MCF 10A (cell line): ENCODE measurements around the gene TMEM217. TPM values are rescaled to one million over a fixed set of nuclear protein-coding genes. Genes with fewer than 3 reads are reported as not detected.
"Not testable (repeated sequence)": the region's sequence is repeated elsewhere in the genome, so short reads cannot be mapped to it uniquely, and the experiment has no call there.

ENCODE experiments used
- BruUV-seq: library from RNA; stranded (reverse); fragments of 400-500 nt; replicated peaks from 2 replicates; lab custom pipeline; 2021; lab: Mats Ljungman, UMichigan
- CTCF ChIA-PET: fragments of 300-600 bp; sonication (Branson Sonifier 250); formaldehyde crosslinking; extraction: SDS; loops from one replicate; lab custom pipeline; 2021; ENCODE audit warnings: antibody characterized with exemption, inconsistent platforms; lab: Yijun Ruan, JAX
- POLR2A ChIA-PET: fragments of 300-600, 350-650 bp; sonication (Branson Sonifier 250); formaldehyde crosslinking; extraction: SDS; loops from one replicate; lab custom pipeline; 2020; ENCODE audit warnings: antibody characterized with exemption, inconsistent platforms; lab: Yijun Ruan, JAX
- DNase-seq: peaks from one replicate; pipeline ENCODE4 v3.0.0-alpha.2; 2018; ENCODE audit not compliant: unreplicated experiment
- H3K27ac Mint-ChIP-seq: one replicate; pipeline ENCODE4 v1.8.0; 2022; ENCODE audit warnings: mild to moderate bottlenecking, low read depth, mixed read lengths; ENCODE audit not compliant: unreplicated experiment
- H3K27me3 Mint-ChIP-seq: one replicate; pipeline ENCODE4 v1.8.0; 2022; ENCODE audit warnings: mixed read lengths; ENCODE audit not compliant: insufficient read depth, unreplicated experiment
- H3K36me3 Mint-ChIP-seq: one replicate; pipeline ENCODE4 v1.8.0; 2022; ENCODE audit warnings: mild to moderate bottlenecking, moderate library complexity, mixed read lengths; ENCODE audit not compliant: insufficient read depth, unreplicated experiment
- H3K4me1 Mint-ChIP-seq: one replicate; pipeline ENCODE4 v1.8.0; 2022; ENCODE audit warnings: mixed read lengths; ENCODE audit not compliant: insufficient read depth, unreplicated experiment
- H3K4me3 Mint-ChIP-seq: one replicate; pipeline ENCODE4 v1.8.0; 2022; ENCODE audit warnings: mild to moderate bottlenecking, moderate library complexity, mixed read lengths; ENCODE audit not compliant: unreplicated experiment
- H3K9me3 Mint-ChIP-seq: one replicate; pipeline ENCODE4 v1.8.0; 2022; ENCODE audit warnings: mixed read lengths; ENCODE audit not compliant: unreplicated experiment
- CTCF ChIP-seq: fragments of 200-600 bp; IDR thresholded peaks from one replicate; pipeline ENCODE4 v1.8.0; 2022; ENCODE audit warnings: antibody characterized with exemption, mild to moderate bottlenecking; ENCODE audit not compliant: unreplicated experiment
- intact Hi-C: fragments of 100-400 bp; cut with micrococcal nuclease; formaldehyde crosslinking; loops from 2 replicates; pipeline ENCODE4 v1.14.1; 2022
- total RNA-seq: library from RNA; stranded (reverse); gene quantifications from 2 replicates; pipeline ENCODE4 v1.2.3, GENCODE V29; 2022

Gene TMEM217
- total RNA-seq, 1 experiment from 2014 or later = 3.2 TPM

GRCh38 chr6:37201726-37202125, 56.2 kb downstream of the TMEM217 start:
- intact Hi-C loops = no loop called here
- Mint-ChIP-seq H3K9me3 (no peaks in the 10 kb centered on the region), H3K4me1 (peaks cover 7% of the 10 kb centered on the region), H3K4me3 (no peak overlapping the region), H3K27ac (no peak overlapping the region), H3K36me3 (no peaks in the 10 kb centered on the region), H3K27me3 (peaks cover 10% of the 10 kb centered on the region)
- TF ChIP-seq CTCF = no peak
- no TSS peak for BruUV-seq
- ChIA-PET CTCF (interaction anchor here (0.7 to 3.0 kb wide), 3 partner anchors 9 to 183 kb away, joined by 3 to 13 read pairs (median 9); no protein-coding TSS in a partner anchor), POLR2A (interaction anchor here (0.9 to 1.2 kb wide), 2 partner anchors 9 to 188 kb away, joined by 3 read pairs; no protein-coding TSS in a partner anchor)
- no peak for DNase-seq

- Mint-ChIP-seq H3K27me3 (peaks cover 10% of the 10 kb centered on the region), H3K36me3 (no peaks in the 10 kb centered on the region), H3K9me3 (no peaks in the 10 kb centered on the region), H3K27ac (no peak overlapping the region), H3K4me3 (no peak overlapping the region), H3K4me1 (peaks cover 7% of the 10 kb centered on the region)
- DNase-seq = no peak
- ChIA-PET POLR2A (interaction anchor here (0.5 kb wide), 2 partner anchors 18 to 1381 kb away, joined by 3 read pairs; no protein-coding TSS in a partner anchor), CTCF (interaction anchor here (1.1 to 4.6 kb wide), 4 partner anchors 9 to 181 kb away, joined by 3 to 42 read pairs (median 11); no protein-coding TSS in a partner anchor)
- no TSS peak for BruUV-seq
- TF ChIP-seq CTCF = no peak
- intact Hi-C loops = no loop called here
Observed at GRCh38 chr6:37200085-37200484, 57.9 kb downstream of the TMEM217 start.

- peaks cover 10% of the 10 kb centered on the region for H3K27me3 Mint-ChIP-seq
- H3K4me1 Mint-ChIP-seq, DNase-seq, intact Hi-C loops, BruUV-seq, H3K36me3 Mint-ChIP-seq, H3K27ac Mint-ChIP-seq, H3K4me3 Mint-ChIP-seq, H3K9me3 Mint-ChIP-seq, POLR2A ChIA-PET: not testable (repeated sequence)
- CTCF ChIA-PET = interaction anchor here (2.7 to 4.6 kb wide), 2 partner anchors 13 to 178 kb away, joined by 6 to 42 read pairs; no protein-coding TSS in a partner anchor
Observed at GRCh38 chr6:37196451-37196850, 61.5 kb downstream of the TMEM217 start.

- POLR2A ChIA-PET = interaction anchor here (1.1 to 1.4 kb wide), 2 partner anchors 14 to 411 kb away, joined by 3 to 5 read pairs; no protein-coding TSS in a partner anchor
- DNase-seq, H3K9me3 Mint-ChIP-seq, H3K27ac Mint-ChIP-seq, H3K36me3 Mint-ChIP-seq, intact Hi-C loops, H3K4me3 Mint-ChIP-seq, H3K4me1 Mint-ChIP-seq, H3K27me3 Mint-ChIP-seq, BruUV-seq: not testable (repeated sequence)
- CTCF ChIA-PET = interaction anchor here (0.7 to 1.9 kb wide), 5 partner anchors 14 to 177 kb away, joined by 3 to 17 read pairs (median 4); no protein-coding TSS in a partner anchor
Observed at GRCh38 chr6:37194886-37195285, 63.1 kb downstream of the TMEM217 start.

- H3K4me3 Mint-ChIP-seq = no peak overlapping the region
- intact Hi-C loops = no loop called here
- no TSS peak for BruUV-seq
- H3K27me3 Mint-ChIP-seq = no peaks in the 10 kb centered on the region
- no peaks in the 10 kb centered on the region for H3K9me3 Mint-ChIP-seq
- H3K27ac Mint-ChIP-seq = no peak overlapping the region
- TF ChIP-seq CTCF = no peak
- no peaks in the 10 kb centered on the region for H3K36me3 Mint-ChIP-seq
- H3K4me1 Mint-ChIP-seq = no peaks in the 10 kb centered on the region
- DNase-seq = no peak
- ChIA-PET POLR2A (no interaction called here), CTCF (interaction anchor here (1.6 kb wide), 1 partner anchor 20 kb away, joined by 8 read pairs; no protein-coding TSS in a partner anchor)
Observed at GRCh38 chr6:37192666-37193065, 65.3 kb downstream of the TMEM217 start.
